ENCODE results near the gene LMX1B. TPM values are rescaled to one million over a fixed set of nuclear protein-coding genes. Genes with fewer than 3 reads are reported as not detected.

The LMX1B gene
- not detected in 2 replicates for total RNA-seq

DNA sequence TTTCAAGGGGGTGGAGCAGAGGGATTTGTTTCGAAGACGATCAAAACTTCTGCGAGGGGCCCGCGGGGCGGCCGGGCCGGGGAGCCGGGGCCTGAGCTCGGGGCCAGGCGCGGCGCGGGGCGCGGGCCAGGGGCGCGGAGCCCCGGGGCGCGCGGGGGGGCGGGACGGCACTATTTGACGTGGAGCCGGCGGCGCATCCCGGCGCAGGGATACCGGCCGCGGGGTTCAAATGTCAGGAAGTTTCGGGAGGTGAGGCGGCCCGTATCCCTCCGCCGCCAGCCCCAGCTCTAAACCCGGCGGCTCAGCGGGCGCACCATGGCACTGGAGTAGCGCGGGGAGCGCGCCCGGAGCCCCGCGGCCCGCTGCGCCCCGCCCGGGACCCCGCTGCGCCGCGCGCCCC, at the start of gene LMX1B:
Gene LMX1B (plus strand): TSS at position 278 of the 400 bp plus-strand sequence. CDS start 522 bp downstream, outside the sequence.

Other genes with a start within 250 kb of the LMX1B start
- gene ZBTB43, start 191.1 kb downstream of the LMX1B start, total RNA-seq: 12.9 and 14.0 TPM in 2 replicates
- 4.2 and 4.8 TPM in 2 replicates for gene ZBTB34, start 246.7 kb downstream of the LMX1B start, total RNA-seq

All from aortic smooth muscle cell (primary cell).